Daoy (cell line): ENCODE results near the gene UBAC1. TPM values are rescaled to one million over a fixed set of nuclear protein-coding genes. Genes with fewer than 3 reads are reported as not detected.
"Not testable (repeated sequence)": the region's sequence is repeated elsewhere in the genome, so short reads cannot be mapped to it uniquely, and the experiment has no call there.

Experiments used
- DNase-seq: peaks from one replicate; pipeline ENCODE4 v3.0.0-alpha.2; 2015; ENCODE audit warnings: low read depth
- total RNA-seq: library from RNA; depleted of rRNA; stranded (reverse); fragments of >200 nt; shearing (Covaris generic); gene quantifications from 2 replicates; pipeline ENCODE4 v1.2.3, GENCODE V29; 2014

UBAC1 gene
- total RNA-seq, 1 experiment from 2014 or later, result 63.1 TPM

DNA sequence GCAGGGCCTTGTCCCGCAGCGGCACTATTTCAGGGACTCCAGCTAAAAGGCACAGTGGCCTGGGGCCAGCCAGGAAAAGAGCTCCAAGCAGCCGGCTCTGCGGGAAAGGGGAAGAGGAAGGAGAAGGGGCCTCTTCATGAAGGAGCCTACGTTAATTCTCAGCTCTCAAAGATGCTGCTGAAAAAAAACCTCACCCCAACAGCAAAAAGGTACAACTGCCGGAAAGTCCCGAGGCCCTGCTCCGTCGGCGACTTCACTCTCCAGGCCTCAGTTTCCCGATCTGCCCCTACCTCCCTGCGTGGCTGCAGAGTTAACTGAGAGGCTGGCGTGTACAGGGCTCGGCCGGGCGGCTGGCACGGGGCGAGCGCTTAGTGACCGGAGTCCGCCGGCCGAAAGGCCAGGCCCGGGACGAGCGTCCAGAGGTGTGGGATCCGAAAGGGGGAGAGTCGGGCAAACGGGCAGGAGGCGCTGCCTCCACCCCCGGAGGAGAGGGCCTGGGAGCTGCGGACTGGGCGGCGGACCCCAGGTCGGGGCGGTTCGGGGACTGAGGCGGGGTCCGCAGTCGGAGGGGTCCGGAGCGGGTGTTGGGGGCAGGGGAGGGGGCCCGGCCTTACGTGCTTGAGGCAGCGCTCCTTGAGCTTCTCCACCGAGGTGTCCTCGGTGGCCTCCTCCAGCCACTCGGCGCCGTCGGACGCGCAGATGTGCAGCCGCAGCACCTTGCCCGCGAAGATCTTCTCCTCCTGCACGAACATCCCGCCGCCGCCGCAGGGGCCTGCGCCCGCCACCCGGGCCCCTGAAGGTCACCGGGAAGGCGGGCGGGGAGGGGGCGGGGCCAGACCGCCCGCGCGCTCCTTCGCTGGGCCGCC is 529 bp downstream of the UBAC1 start:
- peak; percentile 40 for DNase-seq

DNA sequence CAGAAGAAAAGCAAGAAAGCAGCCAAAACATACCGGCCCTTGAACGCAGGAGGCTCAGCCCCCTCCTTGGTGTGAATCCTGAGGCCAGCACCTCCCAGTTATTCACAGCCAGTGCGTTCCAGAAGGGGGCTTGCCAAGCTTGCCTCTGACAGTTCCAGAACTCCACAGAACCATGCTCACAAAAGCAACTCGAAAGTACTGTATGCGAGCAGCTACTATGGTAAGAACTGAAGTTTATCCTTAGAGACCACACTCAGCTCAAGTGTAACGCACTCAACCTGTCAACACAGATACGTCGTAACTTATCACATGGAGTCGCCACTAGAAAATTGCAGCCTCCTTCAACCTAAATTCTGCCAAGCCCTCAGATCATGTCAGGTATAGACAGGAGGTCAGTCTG is 1.4 kb downstream of the UBAC1 start:
- DNase-seq, result no peak

DNA sequence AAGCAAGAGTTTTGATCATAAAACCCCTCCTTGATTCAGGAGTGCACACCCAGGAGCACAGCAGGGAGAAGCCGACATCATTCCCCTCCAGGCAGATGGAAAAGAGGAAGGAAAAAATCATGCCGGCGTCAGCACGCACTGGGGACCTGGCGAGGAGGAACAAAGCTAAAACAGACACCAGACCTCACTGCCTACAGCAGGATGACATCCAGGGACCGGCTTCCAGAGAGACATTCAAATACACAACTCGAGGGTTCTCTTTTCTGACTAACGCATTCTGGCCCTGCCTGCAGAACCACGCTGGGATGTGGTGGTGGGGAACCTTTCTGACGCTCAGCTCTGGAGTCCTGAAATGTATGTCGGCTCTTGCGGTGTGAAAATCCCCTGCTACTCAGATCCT is 2.7 kb downstream of the UBAC1 start:
- no peak for DNase-seq

DNA sequence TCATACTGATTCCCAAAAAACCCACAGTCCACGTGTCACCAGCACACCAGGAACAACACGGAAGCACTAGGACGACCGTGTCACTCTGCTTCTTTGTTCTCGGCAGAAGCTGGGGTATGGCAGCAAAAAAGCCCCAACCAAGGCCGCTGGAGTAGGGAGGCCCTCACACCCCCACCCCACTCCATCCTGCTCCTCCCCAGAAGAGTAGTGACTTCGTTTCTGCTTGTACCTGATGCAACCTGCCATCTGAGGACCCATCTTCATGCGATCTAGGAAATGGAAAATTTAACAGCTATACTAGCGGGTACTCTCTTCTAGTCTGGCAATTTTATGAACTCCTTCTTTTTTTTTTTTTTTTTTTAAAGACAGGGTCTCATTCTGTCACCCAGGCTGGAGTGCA is 3.7 kb downstream of the UBAC1 start:
- DNase-seq, result no peak

DNA sequence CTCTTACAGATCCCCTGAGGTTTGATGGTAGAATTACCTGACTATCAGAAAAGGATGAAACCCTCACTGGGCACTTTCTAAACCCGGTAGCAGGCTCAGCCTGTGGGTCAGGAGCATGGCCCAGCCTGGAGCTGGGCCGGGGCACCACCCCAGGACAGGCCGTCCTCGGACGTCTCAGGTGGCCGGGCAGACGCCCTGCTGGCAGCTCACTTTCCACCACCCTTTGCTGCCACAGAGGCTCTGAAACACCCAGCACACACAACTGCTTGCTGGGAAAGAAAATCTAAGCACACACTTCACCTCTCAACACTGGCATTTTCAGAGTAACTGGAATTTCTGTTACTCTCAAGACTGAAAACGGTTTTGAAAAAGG is 4.4 kb downstream of the UBAC1 start:
- no peak for DNase-seq

DNA sequence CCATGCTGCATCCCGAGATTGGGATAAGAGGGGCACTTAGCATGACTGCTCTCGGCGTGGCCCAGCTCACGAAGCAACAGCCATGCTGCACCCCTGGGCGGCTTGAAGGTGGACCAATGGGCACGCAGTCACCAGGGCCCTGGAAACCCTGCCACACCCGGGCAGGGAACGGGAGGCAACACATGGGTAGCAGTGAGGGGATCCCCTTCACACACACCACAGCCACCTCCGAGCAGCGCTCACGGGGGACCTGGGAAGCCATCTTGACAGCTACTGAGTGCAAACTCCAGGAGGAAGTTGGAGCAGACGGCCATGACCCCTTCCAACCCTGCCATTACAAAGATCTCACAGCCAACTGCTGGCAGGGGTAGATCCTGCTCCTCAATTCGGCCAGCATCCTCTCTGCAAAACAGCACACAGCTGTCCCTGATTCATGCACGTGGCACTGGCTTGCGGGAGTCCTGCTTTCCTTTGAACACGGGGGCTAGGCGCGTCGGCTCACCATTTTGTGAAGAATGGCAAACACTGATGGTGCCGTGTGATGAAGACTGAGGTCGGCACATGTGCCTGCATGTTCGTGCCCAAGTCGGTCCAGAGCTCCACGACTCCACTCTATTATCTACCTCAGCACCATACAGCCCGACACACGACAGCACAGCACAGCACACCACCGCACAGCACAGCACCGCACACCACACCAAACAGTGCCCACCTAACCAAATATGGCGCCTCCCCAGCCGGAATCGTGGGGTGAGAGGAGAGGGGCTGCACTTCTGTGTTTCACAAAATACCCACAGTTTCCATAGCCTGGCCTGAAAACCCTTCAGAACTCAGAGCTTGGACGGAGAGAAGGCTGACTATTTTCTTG is 5.0 kb downstream of the UBAC1 start:
- DNase-seq, result no peak

DNA sequence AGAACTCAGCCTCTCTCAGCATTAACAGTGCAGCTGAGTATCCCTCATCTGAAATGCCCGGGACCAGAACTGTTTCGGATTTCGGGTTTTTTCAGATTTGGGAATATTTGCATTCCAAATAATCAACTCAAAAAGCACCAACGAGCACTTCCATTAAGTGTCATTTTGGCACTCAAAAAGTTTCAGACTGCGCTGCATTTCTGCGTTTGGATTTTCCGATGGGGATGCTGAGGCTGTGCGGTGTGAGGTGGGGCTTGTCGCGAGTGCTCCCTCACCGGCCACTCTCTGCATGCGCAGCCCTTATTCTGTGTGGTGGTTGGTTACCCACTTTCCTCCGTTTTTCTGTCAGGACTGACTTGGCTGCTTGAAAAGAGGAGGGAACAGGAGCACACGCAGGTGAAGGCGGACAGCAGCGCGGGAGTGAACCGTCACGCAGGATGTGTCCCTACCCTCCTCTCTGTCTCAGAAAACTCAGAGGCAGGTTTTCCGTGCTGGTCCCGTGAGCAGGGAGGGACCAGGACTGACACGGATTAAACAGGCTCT is 8.4 kb downstream of the UBAC1 start:
- DNase-seq, result no peak

DNA sequence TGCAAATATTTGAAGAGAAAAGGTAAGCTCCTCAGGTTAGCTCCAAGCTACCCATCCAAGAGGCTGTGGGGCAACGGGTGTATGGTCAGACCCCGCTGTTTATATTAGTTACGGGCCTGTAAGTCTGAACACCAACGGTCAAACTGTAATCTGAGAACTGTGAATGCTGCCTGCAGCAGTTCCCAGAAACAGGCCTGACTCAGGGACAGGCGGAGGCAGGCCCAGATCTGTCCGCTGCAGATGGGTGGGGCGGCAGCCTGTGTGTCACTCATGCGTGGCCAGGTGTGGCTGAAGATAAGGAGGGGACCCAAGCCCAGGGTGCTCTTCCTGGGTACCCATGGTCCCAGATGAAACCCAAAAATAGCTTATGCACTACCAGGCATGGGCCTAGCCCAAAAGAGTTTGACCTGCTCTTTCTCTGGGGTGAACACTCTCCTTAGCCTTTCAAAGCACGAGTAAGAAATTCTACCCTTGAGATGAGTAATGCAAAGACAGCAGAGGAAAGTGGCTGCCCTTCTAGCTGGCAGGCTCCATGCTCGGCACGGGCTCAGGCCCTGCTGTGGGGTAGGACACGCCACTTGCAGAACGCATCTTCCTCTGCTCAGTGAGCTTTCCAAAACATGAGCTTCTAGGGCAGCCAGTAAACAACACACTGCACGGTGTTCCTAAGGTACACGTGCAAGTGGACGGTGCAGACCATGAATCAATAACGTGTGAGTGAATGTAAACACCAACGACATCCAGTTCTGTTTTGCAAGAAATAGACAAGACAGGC is 9.1 kb downstream of the UBAC1 start:
- DNase-seq, result peak; percentile 89

DNA sequence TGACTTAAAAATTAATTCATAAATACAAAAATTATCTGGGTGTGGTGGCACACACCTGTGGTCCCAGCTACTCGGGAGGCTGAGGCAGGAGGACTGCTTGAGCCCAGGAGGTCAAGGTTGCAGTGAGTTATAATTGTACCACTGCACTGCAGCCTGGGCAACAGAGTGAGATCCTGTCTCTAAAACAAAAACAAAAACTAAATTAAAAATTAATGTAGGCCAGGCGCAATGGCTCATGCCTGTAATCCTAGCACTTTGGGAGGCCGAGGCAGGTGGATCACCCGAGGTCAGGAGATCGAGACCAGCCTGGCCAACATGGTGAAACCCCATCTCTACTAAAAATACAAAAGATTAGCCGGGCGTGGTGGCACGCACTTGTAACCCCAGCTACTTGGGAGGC is 9.9 kb downstream of the UBAC1 start:
- not testable (repeated sequence) for DNase-seq

DNA sequence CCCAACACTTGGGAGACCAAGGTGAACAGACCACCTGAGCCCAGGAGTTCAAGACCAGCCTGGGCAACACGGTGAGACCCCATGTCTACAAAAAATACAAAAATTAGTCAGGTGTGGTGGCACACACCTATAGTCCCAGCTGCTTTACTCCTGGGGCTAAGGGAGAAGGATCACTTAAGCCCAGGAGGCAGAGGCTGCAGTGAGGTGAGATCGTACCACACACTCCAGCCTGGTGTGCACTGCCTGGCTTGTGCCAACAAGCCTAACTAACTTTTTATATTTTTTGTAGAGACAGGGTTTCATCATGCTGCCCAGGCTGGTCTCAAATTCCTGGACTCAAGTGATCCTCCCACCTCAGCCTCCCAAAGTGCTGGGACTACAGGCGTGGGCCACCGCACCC is 10.3 kb downstream of the UBAC1 start:
- not testable (repeated sequence) for DNase-seq

DNA sequence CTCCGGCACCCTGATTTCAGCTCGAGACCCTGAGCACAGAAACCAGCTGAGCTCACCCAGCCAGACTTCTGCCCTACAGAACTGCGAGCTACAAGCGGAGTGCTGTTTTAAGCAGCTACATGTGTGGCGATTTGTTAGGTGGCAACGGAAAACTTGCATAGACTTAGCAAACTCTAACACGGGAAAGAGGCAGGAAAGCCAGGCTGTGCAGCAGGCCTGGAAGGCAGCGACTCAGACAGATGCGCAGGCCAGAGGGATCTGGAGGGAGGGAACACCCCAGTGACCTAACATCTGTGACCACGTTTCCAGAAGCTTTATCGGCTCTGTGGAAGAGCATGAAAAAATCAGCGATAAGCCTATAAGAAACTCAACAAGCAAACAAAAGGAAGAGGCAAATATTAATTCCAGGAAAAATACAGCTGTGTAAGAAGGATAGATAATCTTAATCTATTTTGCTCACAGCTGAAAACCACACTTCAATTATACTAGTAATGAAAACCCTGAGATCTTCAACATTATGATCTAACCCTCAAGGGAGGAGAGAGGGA is 11.0 kb downstream of the UBAC1 start:
- no peak for DNase-seq

DNA sequence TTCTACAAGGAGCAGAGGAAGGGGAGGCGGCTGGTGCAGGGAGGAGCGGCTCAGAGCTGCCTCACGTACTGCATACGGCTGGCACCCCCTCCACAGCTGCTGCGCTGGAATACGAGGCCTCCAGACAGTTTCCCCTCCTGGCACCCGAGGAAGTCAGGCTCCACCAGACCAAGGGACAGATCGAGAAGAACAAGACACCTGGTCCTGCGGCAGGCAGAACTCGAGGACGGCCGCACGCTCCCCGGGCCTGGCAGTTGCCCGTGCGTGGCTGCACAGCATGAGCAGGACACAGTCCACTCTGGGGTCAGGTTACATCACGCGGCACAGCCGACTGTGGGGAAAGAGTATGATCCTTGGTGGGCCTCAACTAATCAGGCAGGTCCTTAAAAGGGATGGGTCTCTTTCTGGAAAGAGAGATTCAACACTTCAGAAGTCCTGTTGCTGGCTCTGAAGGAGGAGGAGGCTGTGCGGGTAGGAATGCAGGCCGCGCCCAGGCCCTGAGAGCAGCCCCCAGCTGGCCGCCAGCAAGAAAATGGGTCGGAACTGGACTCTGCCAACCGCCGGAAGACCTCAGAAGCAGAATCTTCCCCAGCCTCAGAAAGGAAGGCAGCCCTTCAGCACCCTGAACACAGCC is 11.6 kb downstream of the UBAC1 start:
- DNase-seq, result no peak

DNA sequence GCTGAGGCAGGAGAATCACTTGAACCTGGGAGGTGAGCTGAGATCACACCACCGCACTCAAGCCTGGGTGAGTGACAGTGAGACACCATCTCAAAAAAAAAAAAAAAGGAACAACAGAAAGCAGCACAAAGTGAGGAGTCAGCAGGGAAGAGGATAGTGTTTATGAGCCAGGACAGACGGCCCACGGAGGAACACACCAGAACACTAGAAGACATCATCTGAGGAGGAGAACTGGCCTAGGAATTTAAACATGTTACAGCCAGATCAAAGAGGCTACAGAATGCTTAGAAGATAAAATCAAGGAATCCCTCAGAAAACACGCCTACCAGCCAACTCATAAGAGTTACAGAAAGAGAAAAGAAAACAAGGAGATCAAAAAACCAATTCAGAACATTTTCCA is 12.2 kb downstream of the UBAC1 start:
- DNase-seq, result no peak

DNA sequence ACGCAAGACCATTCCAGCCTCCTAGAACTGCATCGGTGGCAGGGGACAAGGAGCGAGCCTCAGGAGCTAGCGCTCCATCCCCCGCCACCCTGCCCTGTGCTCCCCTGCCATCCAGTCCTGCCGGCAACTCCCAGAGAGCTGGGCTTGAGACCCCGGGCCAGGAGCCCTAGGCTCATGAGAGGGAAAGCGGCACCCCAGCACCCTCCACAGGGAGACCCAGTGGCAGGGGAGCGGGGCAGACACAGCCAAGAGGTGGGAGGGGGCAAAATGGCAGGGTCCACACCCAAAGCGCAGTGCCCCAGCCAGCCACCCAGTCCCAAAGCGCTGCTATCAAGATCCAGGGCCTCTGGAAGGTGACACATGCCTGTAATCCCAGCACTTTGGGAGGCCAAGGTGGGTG is 12.7 kb downstream of the UBAC1 start:
- no peak for DNase-seq

DNA sequence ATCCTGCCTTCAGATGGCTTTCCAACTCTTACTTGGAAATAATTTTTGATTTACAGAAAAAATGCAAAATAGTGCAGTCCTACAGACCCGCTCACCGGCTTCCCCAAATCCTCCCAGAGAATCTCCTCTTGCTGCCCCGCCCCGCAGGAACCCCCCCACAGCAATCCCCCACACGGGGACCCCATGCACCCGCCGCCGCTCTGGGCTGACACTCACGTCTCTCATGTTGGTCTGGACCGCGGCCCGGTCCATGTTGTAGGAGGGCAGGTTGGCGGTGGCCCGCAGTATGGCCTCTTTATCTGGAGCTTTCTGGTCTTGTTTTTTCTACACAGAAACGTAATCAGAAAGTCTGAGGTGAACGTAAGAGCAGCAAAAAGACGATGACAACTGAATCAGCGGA is 13.6 kb downstream of the UBAC1 start:
- no peak for DNase-seq

DNA sequence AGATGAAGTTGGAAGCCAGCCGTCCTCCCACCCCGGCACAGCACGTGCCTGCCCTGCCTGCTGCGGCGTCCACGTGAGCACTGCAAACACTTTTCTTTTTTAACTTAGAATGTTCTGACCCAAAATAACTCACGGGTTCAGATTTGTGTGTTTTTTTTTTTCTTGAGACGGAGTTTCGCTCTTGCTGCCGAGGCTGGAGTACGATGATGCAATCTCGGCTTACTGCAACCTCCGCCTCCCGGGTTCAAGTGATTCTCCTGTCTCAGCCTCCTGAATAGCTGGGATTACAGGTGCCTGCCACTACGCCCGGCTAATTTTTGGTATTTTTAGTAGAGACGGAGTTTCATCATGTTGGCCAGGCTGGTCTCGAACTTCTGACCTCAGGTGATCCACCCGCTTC is 14.1 kb downstream of the UBAC1 start:
- DNase-seq, result not testable (repeated sequence)

DNA sequence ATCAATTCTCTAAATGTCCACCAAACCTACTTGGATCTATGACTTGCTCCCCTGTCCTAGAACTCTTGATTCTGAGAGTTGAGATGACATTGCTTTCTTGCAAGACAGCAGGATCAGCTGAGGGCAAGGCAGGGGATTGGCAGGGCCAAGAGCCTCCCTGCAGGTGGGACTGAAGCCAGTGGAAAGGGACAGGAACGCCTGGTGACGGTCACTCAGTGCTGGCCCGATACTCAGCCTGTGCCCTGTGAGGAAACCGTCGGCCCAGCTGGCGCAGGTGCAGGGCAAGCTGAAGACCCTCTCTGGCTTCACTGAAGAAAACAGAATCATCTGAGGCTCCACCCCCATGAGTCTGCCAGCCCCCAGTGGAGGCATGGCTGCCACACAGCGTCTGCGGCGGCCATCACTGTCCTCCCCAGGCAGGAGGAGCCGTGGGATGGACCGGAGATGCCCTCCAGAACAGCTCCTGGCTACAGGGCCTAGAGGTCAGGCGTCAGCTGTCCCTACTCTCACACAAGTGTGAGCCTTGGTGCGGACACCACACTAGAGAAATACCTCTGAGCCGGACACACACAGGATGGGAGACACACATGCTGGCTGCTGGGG is 14.7 kb downstream of the UBAC1 start:
- DNase-seq, result no peak

DNA sequence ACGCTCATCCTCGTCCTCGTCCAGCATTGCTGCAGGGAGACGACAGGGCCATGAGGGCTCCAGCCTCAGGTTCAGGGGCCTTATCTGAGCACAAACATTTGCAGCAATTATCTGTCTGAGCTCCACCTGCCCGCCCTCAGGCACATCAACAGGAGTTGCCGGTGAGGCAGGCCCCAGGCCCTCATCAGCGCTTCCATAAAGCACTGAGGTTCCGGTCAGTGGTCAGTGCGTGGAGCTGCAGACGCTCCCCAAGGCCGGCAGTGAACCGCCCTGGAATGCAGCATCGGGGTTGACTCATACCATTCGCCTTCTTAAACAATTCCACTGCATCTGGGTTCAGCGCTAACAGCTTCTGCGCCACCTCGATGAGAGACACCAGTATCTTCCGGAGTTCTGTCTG is 15.2 kb downstream of the UBAC1 start:
- DNase-seq, result no peak

DNA sequence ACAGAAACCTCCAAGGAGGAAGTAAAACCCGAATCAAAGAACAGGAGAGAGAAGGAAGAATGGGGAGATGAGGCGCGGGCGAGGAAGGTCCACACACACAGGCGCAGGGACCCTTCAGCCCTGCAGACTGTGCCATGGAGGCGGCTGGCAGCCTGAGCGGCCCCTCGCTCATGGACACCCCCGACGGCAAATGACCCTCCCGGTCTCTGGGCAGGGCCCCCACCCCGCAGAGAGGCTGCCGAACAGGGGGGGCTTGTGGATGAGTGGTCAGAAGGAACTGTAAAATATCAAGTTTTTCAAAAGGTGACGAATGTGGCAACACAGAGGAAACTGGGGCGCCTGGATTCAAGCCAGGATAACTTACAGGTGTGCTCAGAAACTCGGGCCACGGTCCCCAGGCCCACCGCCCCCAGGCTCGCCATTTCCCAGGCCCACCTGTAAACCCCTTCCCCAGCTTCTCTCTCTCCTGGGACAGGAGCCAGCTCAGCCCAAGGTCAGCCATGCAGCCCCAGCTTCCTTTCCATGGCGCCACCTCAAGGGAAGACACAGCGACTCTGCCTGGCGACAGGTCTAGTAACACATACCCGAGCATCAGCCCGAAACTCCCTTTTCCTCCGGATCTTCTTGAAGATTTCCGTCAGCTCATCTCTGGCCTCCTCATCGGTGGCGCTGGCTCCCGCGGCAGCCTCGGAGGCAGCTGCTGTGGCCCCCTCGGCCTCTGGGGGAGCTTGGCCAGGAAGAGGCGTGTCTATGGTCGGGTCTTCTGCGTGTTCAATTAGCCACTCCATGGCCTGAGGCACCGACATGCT is 16.5 kb downstream of the UBAC1 start:
- no peak for DNase-seq

DNA sequence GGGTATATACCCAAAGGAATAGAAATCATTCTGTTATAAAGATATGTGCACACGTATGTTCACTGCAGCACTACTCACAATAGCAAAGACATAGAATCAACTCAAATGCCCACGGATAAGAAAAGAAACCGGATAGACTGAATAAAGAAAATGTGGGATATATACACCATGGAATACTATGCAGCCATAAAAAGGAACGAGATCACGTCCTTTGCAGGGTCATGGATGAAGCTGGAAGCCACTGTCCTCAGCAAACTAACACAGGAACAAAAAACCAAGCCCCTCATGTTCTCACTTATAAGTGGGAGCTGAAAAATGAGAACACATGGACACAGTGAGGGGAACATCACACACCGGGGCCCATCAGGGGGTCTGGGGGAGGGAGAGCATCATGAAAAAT is 17.6 kb downstream of the UBAC1 start:
- not testable (repeated sequence) for DNase-seq
